GM10248 (cell line): ENCODE measurements around the gene CNOT2.
A peak's percentile ranks its signal among the peaks of the same experiment; 100 is the strongest.

Source experiments
- CTCF ChIA-PET: fragments of 300-600 bp; sonication (Branson Sonifier 250); formaldehyde crosslinking; extraction: SDS; loops from one replicate; lab custom pipeline; 2021; ENCODE audit warnings: antibody characterized with exemption; lab: Yijun Ruan, JAX
- POLR2A ChIA-PET: fragments of 350-650 bp; sonication (Branson Sonifier 250); formaldehyde crosslinking; extraction: SDS; loops from one replicate; lab custom pipeline; 2020; ENCODE audit warnings: antibody characterized with exemption; lab: Yijun Ruan, JAX
- DNase-seq: peaks from one replicate; pipeline ENCODE4 v3.0.0; 2012; ENCODE audit errors: extremely low spot score
- TF ChIP-seq, protein P1 (sequence below): IDR thresholded peaks from 2 replicates; pipeline ENCODE4 v1.5.1; 2012; ENCODE audit warnings: mild to moderate bottlenecking, low read depth; ENCODE audit errors: extremely low read depth, missing control alignments, control extremely low read depth

CNOT2 gene

GRCh38 chr12:70360218-70360617 lies 117.0 kb downstream of the CNOT2 start:
- ChIA-PET POLR2A (no interaction called here), CTCF (no interaction called here)
- TF ChIP-seq, protein P1, sequence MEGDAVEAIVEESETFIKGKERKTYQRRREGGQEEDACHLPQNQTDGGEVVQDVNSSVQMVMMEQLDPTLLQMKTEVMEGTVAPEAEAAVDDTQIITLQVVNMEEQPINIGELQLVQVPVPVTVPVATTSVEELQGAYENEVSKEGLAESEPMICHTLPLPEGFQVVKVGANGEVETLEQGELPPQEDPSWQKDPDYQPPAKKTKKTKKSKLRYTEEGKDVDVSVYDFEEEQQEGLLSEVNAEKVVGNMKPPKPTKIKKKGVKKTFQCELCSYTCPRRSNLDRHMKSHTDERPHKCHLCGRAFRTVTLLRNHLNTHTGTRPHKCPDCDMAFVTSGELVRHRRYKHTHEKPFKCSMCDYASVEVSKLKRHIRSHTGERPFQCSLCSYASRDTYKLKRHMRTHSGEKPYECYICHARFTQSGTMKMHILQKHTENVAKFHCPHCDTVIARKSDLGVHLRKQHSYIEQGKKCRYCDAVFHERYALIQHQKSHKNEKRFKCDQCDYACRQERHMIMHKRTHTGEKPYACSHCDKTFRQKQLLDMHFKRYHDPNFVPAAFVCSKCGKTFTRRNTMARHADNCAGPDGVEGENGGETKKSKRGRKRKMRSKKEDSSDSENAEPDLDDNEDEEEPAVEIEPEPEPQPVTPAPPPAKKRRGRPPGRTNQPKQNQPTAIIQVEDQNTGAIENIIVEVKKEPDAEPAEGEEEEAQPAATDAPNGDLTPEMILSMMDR: no peak
- no peak for DNase-seq

GRCh38 chr12:70364695-70365397 lies 121.6 kb downstream of the CNOT2 start:
- TF ChIP-seq, protein P1: no peak
- peak; percentile 12 for DNase-seq
- ChIA-PET CTCF (interaction anchor here (1.1 kb wide), 2 partner anchors 11 to 36 kb away, joined by 3 to 4 read pairs; no protein-coding TSS in a partner anchor), POLR2A (no interaction called here)

DNA sequence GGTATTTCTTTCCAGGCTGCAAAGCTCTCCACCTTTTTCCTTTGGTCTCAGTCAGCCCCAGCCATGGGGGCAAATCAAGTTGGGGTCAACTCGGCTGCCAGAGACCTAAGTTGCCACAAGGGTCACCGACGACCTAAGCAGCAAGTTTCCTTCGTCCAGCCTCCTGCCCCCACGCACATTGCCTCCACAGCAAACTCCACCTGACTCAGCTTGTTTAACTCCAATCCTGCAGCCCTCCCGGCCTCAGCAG lies 122.1 kb downstream of the CNOT2 start:
- TF ChIP-seq, protein P1: no peak
- ChIA-PET POLR2A (no interaction called here), CTCF (interaction anchor here (1.1 kb wide), 1 partner anchor 11 kb away, joined by 4 read pairs; no protein-coding TSS in a partner anchor)
- no peak for DNase-seq

DNA sequence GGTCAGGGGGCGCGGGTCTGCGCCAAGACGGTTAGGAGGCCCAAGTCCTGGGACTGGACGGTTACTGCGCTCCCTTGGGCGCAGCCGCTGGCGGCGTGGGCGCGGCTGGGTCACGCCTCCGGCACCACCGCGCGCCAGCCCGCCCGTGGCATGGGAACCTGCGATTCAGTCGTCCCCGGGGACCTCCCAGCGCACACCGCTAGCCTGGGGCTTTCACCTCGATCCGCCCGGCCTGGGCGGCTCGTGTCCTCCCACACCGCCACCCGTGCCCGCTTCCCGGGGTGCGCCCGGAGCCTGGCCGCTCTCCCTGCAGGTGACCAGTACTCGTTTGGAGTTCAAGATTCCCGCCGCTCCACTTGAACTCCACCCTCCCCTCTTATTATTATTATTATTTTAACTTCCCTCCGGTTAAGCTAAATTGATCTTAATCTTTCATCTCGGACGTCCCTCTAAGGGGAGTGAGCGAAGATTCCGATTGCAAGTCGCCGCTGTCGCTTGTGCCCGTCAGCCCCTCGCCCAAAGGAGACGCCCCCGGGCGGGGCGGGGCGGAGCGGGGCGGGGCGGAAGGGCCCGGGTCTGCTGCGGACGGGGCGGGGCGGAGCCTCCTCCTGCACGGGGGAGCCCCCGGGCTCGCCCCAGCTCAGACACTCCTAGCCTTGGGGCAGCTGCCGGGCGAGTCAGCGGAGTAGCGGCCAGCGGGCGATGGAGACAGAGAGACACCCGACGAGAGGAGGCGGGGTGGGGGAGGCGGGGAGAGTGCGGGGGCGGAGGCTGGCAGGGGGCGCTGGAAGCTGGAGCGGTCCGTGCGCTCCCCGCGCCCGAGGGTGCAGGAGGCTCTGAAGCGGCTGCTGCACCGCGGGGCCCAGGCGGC lies 122.7 kb downstream of the CNOT2 start, which contains the start of gene KCNMB4:
Gene KCNMB4, plus strand, starts transcription at position 643 of the 871 bp plus-strand sequence. CDS start 445 bp downstream, outside the sequence.
- TF ChIP-seq, protein P1: no peak
- ChIA-PET POLR2A (interaction anchor here (0.7 to 1.2 kb wide), 3 partner anchors 10 to 195 kb away, joined by 3 to 4 read pairs (median 3); no protein-coding TSS in a partner anchor), CTCF (interaction anchor here (1.1 kb wide), 1 partner anchor 12 kb away, joined by 4 read pairs; no protein-coding TSS in a partner anchor)
- peak; percentile 94 for DNase-seq

- ChIA-PET POLR2A (interaction anchor here (0.7 to 1.2 kb wide), 2 partner anchors 10 to 57 kb away, joined by 3 to 4 read pairs; no protein-coding TSS in a partner anchor), CTCF (interaction anchor here (0.6 kb wide), 1 partner anchor 14 kb away, joined by 3 read pairs; no protein-coding TSS in a partner anchor)
- TF ChIP-seq, protein P1: no peak
- DNase-seq: peak; percentile 59
Observed at GRCh38 chr12:70366581-70367257, 123.5 kb downstream of the CNOT2 start.
